Peyer's patch (tissue), 4 donors: ENCODE data around the gene LYPD6B.

Experiments used
- CTCF ChIP-seq, 6 experiments: fragments of 450-650 bp in 4 of 6; fragments of 200-600 bp in 2 of 6; sonication (generic) in 1 of 6; IDR thresholded peaks; one replicate each; pipeline ENCODE4 v1.5.1; 2017 to 2019; ENCODE audit warnings: antibody characterized with exemption in 6 of 6, mild to moderate bottlenecking in 3 of 6, moderate library complexity in 1 of 6
- POLR2A ChIP-seq, 2 donors: fragments of 450-650 bp; IDR thresholded peaks; one replicate each; pipeline ENCODE4 v1.5.1; 2017; ENCODE audit warnings: antibody characterized with exemption in 2 of 2, mild to moderate bottlenecking in 2 of 2, moderate library complexity in 2 of 2

- TF ChIP-seq CTCF (IDR thresholded peaks at IDR 0.05): no peak
- TF ChIP-seq POLR2A (IDR thresholded peaks at IDR 0.05): no peak
Observed at GRCh38 chr2:149205143-149205542, 166.6 kb downstream of the LYPD6B start.
